ENCODE results near the gene FNIP2. TPM values are rescaled to one million over a fixed set of nuclear protein-coding genes. Genes with fewer than 3 reads are reported as not detected.
"Not testable (repeated sequence)": the region's sequence is repeated elsewhere in the genome, so short reads cannot be mapped to it uniquely, and the experiment has no call there.

FNIP2 gene
- total and polyA plus RNA-seq, 2 donors (not counting 1 experiment from before 2014, with no cell fraction given): 0.03 to 0.17 TPM

GRCh38 chr4:158949099-158949498, 180.3 kb downstream of the FNIP2 start:
- no peak overlapping the region for H3K27ac Mint-ChIP-seq
- no peak overlapping the region for H3K27ac ChIP-seq (ENCODE audit: low read length in 2 of 2)
- intact Hi-C loops (cut with micrococcal nuclease): no loop called here
- no peaks in the 10 kb centered on the region for H3K4me1 ChIP-seq (ENCODE audit: control insufficient read depth in 2 of 2, insufficient read depth in 2 of 2, low read length in 2 of 2)
- no peaks in the 10 kb centered on the region for H3K27me3 ChIP-seq (replicated peaks in 1 of 4; ENCODE audit: control extremely low read depth in 1 of 4, control insufficient read depth in 3 of 4, insufficient read depth in 4 of 4, low read length in 3 of 4)
- H3K9ac ChIP-seq (ENCODE audit: low read length): no peak overlapping the region
- H2AFZ ChIP-seq (ENCODE audit: insufficient read depth, low read depth, low read length, poor library complexity, severe bottlenecking): no peak overlapping the region
- H3K4me3 Mint-ChIP-seq: no peak overlapping the region
- peaks cover 23% of the 10 kb centered on the region for H3K27me3 Mint-ChIP-seq
- H4K20me1 ChIP-seq (ENCODE audit: control insufficient read depth, insufficient read depth, low read length, poor library complexity, severe bottlenecking): no peaks in the 10 kb centered on the region
- no peaks in the 10 kb centered on the region for H3K4me1 Mint-ChIP-seq
- peaks cover 14% of the 10 kb centered on the region for H3K9me3 Mint-ChIP-seq (ENCODE audit: insufficient read depth)
- ATAC-seq (ENCODE audit: low read depth) (no peak), DNase-seq (no peak)
- ChIA-PET POLR2A (no interaction called here), CTCF (interaction anchor here (0.7 kb wide), 1 partner anchor 253 kb away, joined by 3 read pairs; no protein-coding TSS in a partner anchor)
- no peaks in the 10 kb centered on the region for H3K36me3 ChIP-seq (replicated peaks in 1 of 2; ENCODE audit: control extremely low read depth in 1 of 2, control insufficient read depth in 1 of 2, extremely low read depth in 1 of 2, insufficient read depth in 2 of 2, low read length in 1 of 2)
- H3K79me2 ChIP-seq (ENCODE audit: control insufficient read depth, insufficient read depth, low read length): no peaks in the 10 kb centered on the region
- no peak overlapping the region for H3K4me3 ChIP-seq (ENCODE audit: control extremely low read depth in 1 of 5, extremely low read depth in 1 of 5, insufficient read depth in 1 of 5, low read depth in 2 of 5, low read length in 4 of 5)
- peaks cover 8 to 10% (median 9%) of the 10 kb centered on the region in 3 donors for H3K9me3 ChIP-seq (ENCODE audit: control extremely low read depth in 1 of 3, control insufficient read depth in 2 of 3, insufficient read depth in 1 of 3, low read length in 2 of 3)
- TF ChIP-seq CTCF (IDR thresholded peaks at IDR 0.05): no peak
- no peak for TF ChIP-seq EZH2 (IDR thresholded peaks at IDR 0.05; ENCODE audit: borderline replicate concordance, insufficient read depth, low read depth, low read length, poor library complexity, severe bottlenecking)
- no peak overlapping the region for H3K4me2 ChIP-seq (replicated peaks; ENCODE audit: low read depth, low read length, poor library complexity, severe bottlenecking)

- H3K9me3 ChIP-seq (ENCODE audit: control extremely low read depth in 1 of 3, control insufficient read depth in 2 of 3, insufficient read depth in 1 of 3, low read length in 2 of 3); H3K4me1 Mint-ChIP-seq; H3K27me3 ChIP-seq (replicated peaks in 1 of 4; ENCODE audit: control extremely low read depth in 1 of 4, control insufficient read depth in 3 of 4, insufficient read depth in 4 of 4, low read length in 3 of 4); ATAC-seq (ENCODE audit: low read depth); H3K4me3 ChIP-seq (ENCODE audit: control extremely low read depth in 1 of 5, extremely low read depth in 1 of 5, insufficient read depth in 1 of 5, low read depth in 2 of 5, low read length in 4 of 5); H3K4me2 ChIP-seq (replicated peaks; ENCODE audit: low read depth, low read length, poor library complexity, severe bottlenecking); H3K27ac Mint-ChIP-seq; CTCF ChIA-PET; POLR2A ChIA-PET; H3K4me1 ChIP-seq (ENCODE audit: control insufficient read depth in 2 of 2, insufficient read depth in 2 of 2, low read length in 2 of 2); H2AFZ ChIP-seq (ENCODE audit: insufficient read depth, low read depth, low read length, poor library complexity, severe bottlenecking); H4K20me1 ChIP-seq (ENCODE audit: control insufficient read depth, insufficient read depth, low read length, poor library complexity, severe bottlenecking); H3K36me3 ChIP-seq (replicated peaks in 1 of 2; ENCODE audit: control extremely low read depth in 1 of 2, control insufficient read depth in 1 of 2, extremely low read depth in 1 of 2, insufficient read depth in 2 of 2, low read length in 1 of 2); intact Hi-C loops (cut with micrococcal nuclease); H3K4me3 Mint-ChIP-seq; H3K79me2 ChIP-seq (ENCODE audit: control insufficient read depth, insufficient read depth, low read length); H3K9ac ChIP-seq (ENCODE audit: low read length); H3K27me3 Mint-ChIP-seq; H3K27ac ChIP-seq (ENCODE audit: low read length in 2 of 2): not testable (repeated sequence)
- DNase-seq: peak; percentile 4
- H3K9me3 Mint-ChIP-seq (ENCODE audit: insufficient read depth): peaks cover 14% of the 10 kb centered on the region
- WGBS (ENCODE audit: insufficient coverage): 90% methylated on average over 2 of the region's 2 CpGs
Measured at GRCh38 chr4:158952221-158952774, 183.5 kb downstream of the FNIP2 start.

- POLR2A ChIA-PET; H2AFZ ChIP-seq (ENCODE audit: insufficient read depth, low read depth, low read length, poor library complexity, severe bottlenecking); H3K27ac ChIP-seq (ENCODE audit: low read length in 2 of 2); H3K9me3 ChIP-seq (ENCODE audit: control extremely low read depth in 1 of 3, control insufficient read depth in 2 of 3, insufficient read depth in 1 of 3, low read length in 2 of 3); H3K4me3 Mint-ChIP-seq; H3K36me3 ChIP-seq (replicated peaks in 1 of 2; ENCODE audit: control extremely low read depth in 1 of 2, control insufficient read depth in 1 of 2, extremely low read depth in 1 of 2, insufficient read depth in 2 of 2, low read length in 1 of 2); H3K27ac Mint-ChIP-seq; H3K27me3 Mint-ChIP-seq; H3K4me2 ChIP-seq (replicated peaks; ENCODE audit: low read depth, low read length, poor library complexity, severe bottlenecking); intact Hi-C loops (cut with micrococcal nuclease); CTCF ChIA-PET; H3K4me1 ChIP-seq (ENCODE audit: control insufficient read depth in 2 of 2, insufficient read depth in 2 of 2, low read length in 2 of 2); DNase-seq; H3K9ac ChIP-seq (ENCODE audit: low read length); H3K4me1 Mint-ChIP-seq; H3K27me3 ChIP-seq (replicated peaks in 1 of 4; ENCODE audit: control extremely low read depth in 1 of 4, control insufficient read depth in 3 of 4, insufficient read depth in 4 of 4, low read length in 3 of 4); H4K20me1 ChIP-seq (ENCODE audit: control insufficient read depth, insufficient read depth, low read length, poor library complexity, severe bottlenecking); ATAC-seq (ENCODE audit: low read depth); H3K79me2 ChIP-seq (ENCODE audit: control insufficient read depth, insufficient read depth, low read length); H3K4me3 ChIP-seq (ENCODE audit: control extremely low read depth in 1 of 5, extremely low read depth in 1 of 5, insufficient read depth in 1 of 5, low read depth in 2 of 5, low read length in 4 of 5): not testable (repeated sequence)
- peaks cover 13% of the 10 kb centered on the region for H3K9me3 Mint-ChIP-seq (ENCODE audit: insufficient read depth)
- 90% methylated on average over 3 of the region's 9 CpGs for WGBS (ENCODE audit: insufficient coverage)
Measured at GRCh38 chr4:158956345-158956744, 187.5 kb downstream of the FNIP2 start.
